ENCODE results near the gene NPR2.
A peak's percentile ranks its signal among the peaks of the same experiment; 100 is the strongest.

Gene NPR2

GRCh38 chr9:35828716-35829083 is 37.3 kb downstream of the NPR2 start, which contains the start of gene FAM221B:
Gene FAM221B, minus strand, starts transcription at chr9:35828732. Its CDS starts 2,571 bp downstream, at chr9:35826161.
- peak within 1 kb of the TSS; percentile 97 for H2AFZ ChIP-seq (ENCODE audit: low read depth, low read length, severe bottlenecking)
- no peaks in the 10 kb centered on the region for H3K9me3 ChIP-seq (ENCODE audit: insufficient read depth, low read length)
- no peaks in the 10 kb centered on the region for H3K36me3 ChIP-seq (ENCODE audit: low read length)
- H3F3A ChIP-seq (ENCODE audit: insufficient read depth) = no peaks in the 10 kb centered on the region
- peak within 1 kb of the TSS; percentile 60 for H3K9ac ChIP-seq (ENCODE audit: low read length)
- TF ChIP-seq CTCF (IDR thresholded peaks at IDR 0.05; ENCODE audit: insufficient read depth, low read length, poor library complexity, severe bottlenecking) (no peak), EZH2phosphoT487 (conservative IDR thresholded peaks at IDR 0.05; ENCODE audit: low read length) (no peak)
- no peaks in the 10 kb centered on the region for H3K27me3 ChIP-seq (ENCODE audit: low read length)
- no peaks in the 10 kb centered on the region for H3K79me2 ChIP-seq (ENCODE audit: insufficient read depth, low read length)
- H3K4me2 ChIP-seq (ENCODE audit: low read depth, low read length, poor library complexity, severe bottlenecking) = peak within 1 kb of the TSS; percentile 91
- H3K4me3 ChIP-seq (ENCODE audit: insufficient read depth, low read length, poor library complexity, severe bottlenecking) = peak within 1 kb of the TSS; percentile 79
- H4K20me1 ChIP-seq (ENCODE audit: low read depth, low read length) = no peaks in the 10 kb centered on the region
- H3K9me2 ChIP-seq (replicated peaks; ENCODE audit: insufficient read depth, low read length) = no peaks in the 10 kb centered on the region
- H3K27ac ChIP-seq (ENCODE audit: low read depth, low read length) = no peak within 1 kb of the TSS

GRCh38 chr9:35829084-35829763 is 37.8 kb downstream of the NPR2 start, which contains the start of gene TMEM8B:
Gene TMEM8B, plus strand, starts transcription at chr9:35829228. Its CDS starts 220 bp downstream, at chr9:35829448.
- H3K36me3 ChIP-seq (ENCODE audit: low read length) = no peaks in the 10 kb centered on the region
- H3F3A ChIP-seq (ENCODE audit: insufficient read depth) = no peaks in the 10 kb centered on the region
- H3K9me3 ChIP-seq (ENCODE audit: insufficient read depth, low read length) = no peaks in the 10 kb centered on the region
- peak within 1 kb of the TSS; percentile 79 for H3K4me3 ChIP-seq (ENCODE audit: insufficient read depth, low read length, poor library complexity, severe bottlenecking)
- H3K79me2 ChIP-seq (ENCODE audit: insufficient read depth, low read length) = no peaks in the 10 kb centered on the region
- H3K9me2 ChIP-seq (replicated peaks; ENCODE audit: insufficient read depth, low read length) = no peaks in the 10 kb centered on the region
- peak within 1 kb of the TSS; percentile 91 for H3K4me2 ChIP-seq (ENCODE audit: low read depth, low read length, poor library complexity, severe bottlenecking)
- peak within 1 kb of the TSS; percentile 97 for H2AFZ ChIP-seq (ENCODE audit: low read depth, low read length, severe bottlenecking)
- no peak within 1 kb of the TSS for H3K27ac ChIP-seq (ENCODE audit: low read depth, low read length)
- no peaks in the 10 kb centered on the region for H3K27me3 ChIP-seq (ENCODE audit: low read length)
- H3K9ac ChIP-seq (ENCODE audit: low read length) = peak within 1 kb of the TSS; percentile 60
- no peaks in the 10 kb centered on the region for H4K20me1 ChIP-seq (ENCODE audit: low read depth, low read length)
- no peak for TF ChIP-seq EZH2phosphoT487 (conservative IDR thresholded peaks at IDR 0.05; ENCODE audit: low read length)
- no peak for TF ChIP-seq CTCF (IDR thresholded peaks at IDR 0.05; ENCODE audit: insufficient read depth, low read length, poor library complexity, severe bottlenecking)

- Histone ChIP-seq H3K27me3 (ENCODE audit: low read length) (no peaks in the 10 kb centered on the region), H3K4me2 (ENCODE audit: low read depth, low read length, poor library complexity, severe bottlenecking) (peak overlapping the region; percentile 91), H4K20me1 (ENCODE audit: low read depth, low read length) (no peaks in the 10 kb centered on the region), H3K9me3 (ENCODE audit: insufficient read depth, low read length) (no peaks in the 10 kb centered on the region), H3K27ac (ENCODE audit: low read depth, low read length) (no peak overlapping the region), H2AFZ (ENCODE audit: low read depth, low read length, severe bottlenecking) (peak overlapping the region; percentile 97), H3K9ac (ENCODE audit: low read length) (peak overlapping the region; percentile 60), H3K36me3 (ENCODE audit: low read length) (no peaks in the 10 kb centered on the region), H3F3A (ENCODE audit: insufficient read depth) (no peaks in the 10 kb centered on the region), H3K9me2 (replicated peaks; ENCODE audit: insufficient read depth, low read length) (no peaks in the 10 kb centered on the region), H3K4me3 (ENCODE audit: insufficient read depth, low read length, poor library complexity, severe bottlenecking) (peak overlapping the region; percentile 79), H3K79me2 (ENCODE audit: insufficient read depth, low read length) (no peaks in the 10 kb centered on the region)
- TF ChIP-seq EZH2phosphoT487 (conservative IDR thresholded peaks at IDR 0.05; ENCODE audit: low read length) (no peak), CTCF (IDR thresholded peaks at IDR 0.05; ENCODE audit: insufficient read depth, low read length, poor library complexity, severe bottlenecking) (no peak)
These were observed 38.3 kb downstream of the NPR2 start for GRCh38 chr9:35829764-35830096.
